A549 (cell line): ENCODE measurements around the gene XPNPEP1. TPM values are rescaled to one million over a fixed set of nuclear protein-coding genes. Genes with fewer than 3 reads are reported as not detected.

Source experiments
- ATAC-seq, 2 experiments: fragments of 200-7000 bp in 1 of 2; fragments of >200 bp in 1 of 2; cut with Nextera tagmentation in 1 of 2; cut with Tn5 transposase in 1 of 2; 3 replicates each; pipeline versions ENCODE4 v1.8.0 to v1.9.1; 2018 to 2020; ENCODE audit warnings: mild to moderate bottlenecking in 1 of 2, moderate library complexity in 1 of 2
- CTCF ChIA-PET: fragments of 300-600 bp; sonication (Branson Sonifier 250); formaldehyde crosslinking; extraction: SDS; loops from one replicate; lab custom pipeline; 2021; ENCODE audit warnings: antibody characterized with exemption, inconsistent platforms; lab: Yijun Ruan, JAX
- POLR2A ChIA-PET: fragments of 350-600 bp; formaldehyde crosslinking; extraction: SDS; loops from one replicate; lab custom pipeline; 2021; ENCODE audit warnings: antibody characterized with exemption, inconsistent platforms; lab: Yijun Ruan, JAX
- DNase-seq, 2 experiments: peaks; one replicate each; pipeline versions ENCODE4 v3.0.0 to v3.0.0-alpha.2; 2011 to 2016; ENCODE audit warnings: low read depth in 1 of 2, low spot score in 1 of 2
- FAIRE-seq: peaks from 2 replicates; lab custom pipeline; 2011; peaks lifted over from hg19 to GRCh38; lab: Jason Lieb, UNC
- H3K27ac ChIP-seq, 2 experiments: fragments of >200 bp; sonication (Bioruptor Twin); formaldehyde crosslinking; 3 replicates each; pipeline ENCODE4 v1.5.1; 2016 to 2017
- H3K4me1 ChIP-seq: fragments of >200 bp; sonication (Bioruptor Twin); formaldehyde crosslinking; 3 replicates; pipeline ENCODE4 v1.6.1; 2016
- H3K4me2 ChIP-seq: fragments of >200 bp; sonication (Bioruptor Twin); formaldehyde crosslinking; 3 replicates; pipeline ENCODE4 v1.6.1; 2016
- H3K4me3 ChIP-seq: fragments of >200 bp; sonication (Bioruptor Twin); formaldehyde crosslinking; 3 replicates; pipeline ENCODE4 v1.5.1; 2016
- H3K9me3 ChIP-seq: fragments of >200 bp; sonication (Bioruptor Twin); formaldehyde crosslinking; 3 replicates; pipeline ENCODE4 v1.6.1; 2016
- BHLHE40 ChIP-seq: IDR thresholded peaks from 2 replicates; pipeline ENCODE4 v1.6.1; 2012; ENCODE audit warnings: low read depth, low read length, inconsistent platforms
- CBX2 ChIP-seq: fragments of 200-600 bp; sonication (generic); IDR thresholded peaks from 2 replicates; pipeline ENCODE4 v1.6.1; 2016; ENCODE audit warnings: low read depth, mild to moderate bottlenecking, borderline replicate concordance
- CHD2 ChIP-seq: fragments of 150-350 bp; IDR thresholded peaks from 2 replicates; pipeline ENCODE4 v1.6.1; 2014; ENCODE audit warnings: low read length; ENCODE audit not compliant: partially characterized antibody
- CHD4 ChIP-seq: fragments of 200-600 bp; sonication (generic); IDR thresholded peaks from 2 replicates; pipeline ENCODE4 v1.6.1; 2016; ENCODE audit warnings: antibody characterized with exemption, mild to moderate bottlenecking, borderline replicate concordance
- FOSL2 ChIP-seq, 2 experiments: fragments of 450-650 bp in 1 of 2; fragments of >200 bp in 1 of 2; sonication (Bioruptor Twin) in 1 of 2; formaldehyde crosslinking; IDR thresholded peaks; 2 replicates each; pipeline versions ENCODE4 v1.5.0 to v1.6.1; 2016 to 2020; ENCODE audit warnings: mild to moderate bottlenecking in 1 of 2, moderate library complexity in 1 of 2
- HOXA7 ChIP-seq: fragments of 250-450 bp; sonication (Bioruptor Pico); IDR thresholded peaks from 2 replicates; pipeline ENCODE4 v1.5.0; 2020; ENCODE audit warnings: mild to moderate bottlenecking, moderate library complexity
- HOXB13 ChIP-seq: fragments of 250-450 bp; sonication (Bioruptor Pico); IDR thresholded peaks from 2 replicates; pipeline ENCODE4 v1.5.0; 2020; ENCODE audit warnings: low read depth, mild to moderate bottlenecking, moderate library complexity
- MAZ ChIP-seq: fragments of 150-350 bp; IDR thresholded peaks from 2 replicates; pipeline ENCODE4 v1.6.1; 2014; ENCODE audit warnings: antibody characterized with exemption, low read depth, low read length, borderline replicate concordance
- POLR2AphosphoS2 ChIP-seq: conservative IDR thresholded peaks from 2 replicates; pipeline ENCODE4 v1.6.1; 2012; ENCODE audit warnings: low read length, improper control_type of control experiment, inconsistent platforms
- RAD21 ChIP-seq, 2 experiments: fragments of >200 bp in 1 of 2; sonication (Bioruptor Twin) in 1 of 2; formaldehyde crosslinking in 1 of 2; IDR thresholded peaks in 1 of 2; conservative IDR thresholded peaks in 1 of 2; 2 replicates in 1 of 2; 3 replicates in 1 of 2; pipeline ENCODE4 v1.6.1; 2012 to 2018; ENCODE audit warnings: inconsistent platforms in 1 of 2
- RNF2 ChIP-seq: fragments of 200-600 bp; sonication (generic); IDR thresholded peaks from 2 replicates; pipeline ENCODE4 v1.6.1; 2016; ENCODE audit warnings: low read depth, mild to moderate bottlenecking, antibody characterized with exemption, moderate library complexity, borderline replicate concordance
- SMC3 ChIP-seq: fragments of >200 bp; sonication (Bioruptor Twin); formaldehyde crosslinking; IDR thresholded peaks from 3 replicates; pipeline ENCODE4 v1.6.1; 2018; ENCODE audit warnings: inconsistent platforms
- TFCP2L1 ChIP-seq: fragments of 250-450 bp; sonication (Bioruptor Pico); IDR thresholded peaks from 2 replicates; pipeline ENCODE4 v1.5.0; 2021; ENCODE audit warnings: mild to moderate bottlenecking
- TP53 ChIP-seq: fragments of 250-450 bp; sonication (Bioruptor Pico); IDR thresholded peaks from 2 replicates; pipeline ENCODE4 v1.5.0; 2021; ENCODE audit warnings: mild to moderate bottlenecking, moderate library complexity
- ZC3H11A ChIP-seq: fragments of 450-650 bp; IDR thresholded peaks from 2 replicates; pipeline ENCODE4 v1.6.1; 2014; ENCODE audit warnings: antibody characterized with exemption, mild to moderate bottlenecking
- ZSCAN20 ChIP-seq: fragments of 250-450 bp; sonication (Bioruptor Pico); IDR thresholded peaks from 2 replicates; pipeline ENCODE4 v1.8.0; 2022; ENCODE audit warnings: mild to moderate bottlenecking, moderate library complexity
- WGBS: methylation state at CpG from one replicate; pipeline ENCODE4 v1.1.6; 2017; ENCODE audit errors: missing lambda C conversion rate; 5-methylcytosine and 5-hydroxymethylcytosine counted together
- polyA plus RNA-seq, 4 experiments: library from polyadenylated mRNA; depleted of rRNA in 3 of 4; stranded (reverse); fragments of >200 nt; fragmentation: RNase III in 1 of 4; extraction: RNeasy Plus Mini Kit Qiagen cat#74134 plus additional on column Dnase treatment in 1 of 4; gene quantifications; 2 replicates in 3 of 4; 3 replicates in 1 of 4; pipeline ENCODE4 v1.2.3, GENCODE V29; 2011 to 2017
- TF ChIP-seq, protein P1 (sequence below): fragments of >200 bp; sonication (Bioruptor Twin); formaldehyde crosslinking; IDR thresholded peaks from 2 replicates; pipeline ENCODE4 v1.6.1; 2016
- TF ChIP-seq, protein P2 (sequence below): fragments of 200-600 bp; sonication (generic); IDR thresholded peaks from 2 replicates; pipeline ENCODE4 v1.6.1; 2016; ENCODE audit warnings: antibody characterized with exemption, mild to moderate bottlenecking, moderate library complexity
- TF ChIP-seq, protein P3 (sequence below): fragments of 250-450 bp; sonication (Bioruptor Pico); IDR thresholded peaks from 2 replicates; pipeline ENCODE4 v1.5.0; 2021; ENCODE audit warnings: mild to moderate bottlenecking, moderate library complexity, borderline replicate concordance

Gene XPNPEP1
- polyA plus RNA-seq, 2 of the 4 experiments (the other 2 are of a cell fraction): 32.5 to 53.9 TPM

DNA sequence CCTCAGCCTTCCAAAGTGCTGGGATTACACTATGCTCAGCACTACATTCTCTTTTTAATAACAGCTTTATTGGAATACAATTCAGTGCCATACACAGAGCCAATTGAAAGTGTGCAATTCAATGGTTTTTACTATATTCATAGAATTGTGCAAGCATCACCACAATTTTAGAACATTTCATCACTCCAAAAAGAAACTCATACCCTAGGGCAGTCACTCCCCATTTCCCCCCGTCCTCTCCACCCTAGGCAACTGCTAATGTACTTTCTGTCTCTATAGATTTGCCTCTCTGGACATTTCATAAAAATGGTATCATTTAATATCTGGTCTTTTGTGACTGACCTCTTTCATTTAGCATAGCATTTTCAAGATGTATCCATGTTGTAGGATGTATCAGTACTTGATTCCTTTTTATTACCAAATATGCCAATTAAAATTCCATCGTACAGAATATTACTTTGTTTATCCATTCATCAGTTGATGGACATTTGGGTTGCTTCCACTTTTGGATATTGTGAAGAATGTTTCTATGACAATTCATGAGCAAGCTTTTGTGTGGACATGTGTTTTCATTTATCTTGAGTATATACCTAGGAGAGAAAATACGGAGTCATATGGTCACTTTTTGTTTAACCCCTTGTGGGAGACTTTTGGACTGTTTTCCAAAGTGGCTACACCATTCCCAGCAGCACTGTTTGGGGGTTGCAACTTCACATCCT, 6.3 kb upstream of the XPNPEP1 start:
- no peak for DNase-seq
- H3K4me3 ChIP-seq: no peak overlapping the region
- 31% methylated on average over 3 of the region's 3 CpGs for WGBS
- TF ChIP-seq, protein P1, sequence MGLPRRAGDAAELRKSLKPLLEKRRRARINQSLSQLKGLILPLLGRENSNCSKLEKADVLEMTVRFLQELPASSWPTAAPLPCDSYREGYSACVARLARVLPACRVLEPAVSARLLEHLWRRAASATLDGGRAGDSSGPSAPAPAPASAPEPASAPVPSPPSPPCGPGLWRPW: no peak
- TF ChIP-seq HOXB13: no peak
- TF ChIP-seq BHLHE40: no peak
- TF ChIP-seq, protein P2, sequence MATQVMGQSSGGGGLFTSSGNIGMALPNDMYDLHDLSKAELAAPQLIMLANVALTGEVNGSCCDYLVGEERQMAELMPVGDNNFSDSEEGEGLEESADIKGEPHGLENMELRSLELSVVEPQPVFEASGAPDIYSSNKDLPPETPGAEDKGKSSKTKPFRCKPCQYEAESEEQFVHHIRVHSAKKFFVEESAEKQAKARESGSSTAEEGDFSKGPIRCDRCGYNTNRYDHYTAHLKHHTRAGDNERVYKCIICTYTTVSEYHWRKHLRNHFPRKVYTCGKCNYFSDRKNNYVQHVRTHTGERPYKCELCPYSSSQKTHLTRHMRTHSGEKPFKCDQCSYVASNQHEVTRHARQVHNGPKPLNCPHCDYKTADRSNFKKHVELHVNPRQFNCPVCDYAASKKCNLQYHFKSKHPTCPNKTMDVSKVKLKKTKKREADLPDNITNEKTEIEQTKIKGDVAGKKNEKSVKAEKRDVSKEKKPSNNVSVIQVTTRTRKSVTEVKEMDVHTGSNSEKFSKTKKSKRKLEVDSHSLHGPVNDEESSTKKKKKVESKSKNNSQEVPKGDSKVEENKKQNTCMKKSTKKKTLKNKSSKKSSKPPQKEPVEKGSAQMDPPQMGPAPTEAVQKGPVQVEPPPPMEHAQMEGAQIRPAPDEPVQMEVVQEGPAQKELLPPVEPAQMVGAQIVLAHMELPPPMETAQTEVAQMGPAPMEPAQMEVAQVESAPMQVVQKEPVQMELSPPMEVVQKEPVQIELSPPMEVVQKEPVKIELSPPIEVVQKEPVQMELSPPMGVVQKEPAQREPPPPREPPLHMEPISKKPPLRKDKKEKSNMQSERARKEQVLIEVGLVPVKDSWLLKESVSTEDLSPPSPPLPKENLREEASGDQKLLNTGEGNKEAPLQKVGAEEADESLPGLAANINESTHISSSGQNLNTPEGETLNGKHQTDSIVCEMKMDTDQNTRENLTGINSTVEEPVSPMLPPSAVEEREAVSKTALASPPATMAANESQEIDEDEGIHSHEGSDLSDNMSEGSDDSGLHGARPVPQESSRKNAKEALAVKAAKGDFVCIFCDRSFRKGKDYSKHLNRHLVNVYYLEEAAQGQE: no peak
- no peak for TF ChIP-seq ZSCAN20 (CRISPR knock-in tag)
- no peak for TF ChIP-seq RNF2
- no peak for TF ChIP-seq TFCP2L1 (CRISPR knock-in tag)
- TF ChIP-seq, all 56 proteins: peak for 0
- Histone ChIP-seq H3K27ac (no peak overlapping the region), H3K4me1 (no peaks in the 10 kb centered on the region), H3K4me2 (no peak overlapping the region), H3K9me3 (no peaks in the 10 kb centered on the region)
- ATAC-seq: no peak
- ChIA-PET POLR2A (no interaction called here), CTCF (no interaction called here)
- FAIRE-seq: no peak

GRCh38 chr10:109928475-109928891, 5.2 kb upstream of the XPNPEP1 start:
- no peak overlapping the region for H3K4me2 ChIP-seq
- no peak overlapping the region for H3K27ac ChIP-seq
- peaks cover 5% of the 10 kb centered on the region; the same call in 1 of the 3 replicates for H3K4me1 ChIP-seq
- DNase-seq: no peak
- ATAC-seq: no peak
- ChIA-PET POLR2A (no interaction called here), CTCF (interaction anchor here (1.3 kb wide), 1 partner anchor 29 kb away, joined by 3 read pairs; no protein-coding TSS in a partner anchor)
- no peak for FAIRE-seq
- 96% methylated on average over 1 of the region's 1 CpG for WGBS
- no peaks in the 10 kb centered on the region for H3K9me3 ChIP-seq
- TF ChIP-seq ZC3H11A (no peak), FOSL2 (IDR thresholded peaks at IDR 0.05) (no peak), FOSL2 (CRISPR knock-in tag; IDR thresholded peaks at IDR 0.05) (no peak), RNF2 (no peak), SMC3 (no peak), CBX2 (no peak), HOXA7 (CRISPR knock-in tag) (no peak), TP53 (no peak), MAZ (no peak), BHLHE40 (no peak), CHD4 (no peak), POLR2AphosphoS2 (no peak), CHD2 (no peak), RAD21 (conservative IDR thresholded peaks at IDR 0.05 in 1 of 2, IDR thresholded peaks at IDR 0.05 in 1 of 2) (no peak)
- TF ChIP-seq, protein P3, sequence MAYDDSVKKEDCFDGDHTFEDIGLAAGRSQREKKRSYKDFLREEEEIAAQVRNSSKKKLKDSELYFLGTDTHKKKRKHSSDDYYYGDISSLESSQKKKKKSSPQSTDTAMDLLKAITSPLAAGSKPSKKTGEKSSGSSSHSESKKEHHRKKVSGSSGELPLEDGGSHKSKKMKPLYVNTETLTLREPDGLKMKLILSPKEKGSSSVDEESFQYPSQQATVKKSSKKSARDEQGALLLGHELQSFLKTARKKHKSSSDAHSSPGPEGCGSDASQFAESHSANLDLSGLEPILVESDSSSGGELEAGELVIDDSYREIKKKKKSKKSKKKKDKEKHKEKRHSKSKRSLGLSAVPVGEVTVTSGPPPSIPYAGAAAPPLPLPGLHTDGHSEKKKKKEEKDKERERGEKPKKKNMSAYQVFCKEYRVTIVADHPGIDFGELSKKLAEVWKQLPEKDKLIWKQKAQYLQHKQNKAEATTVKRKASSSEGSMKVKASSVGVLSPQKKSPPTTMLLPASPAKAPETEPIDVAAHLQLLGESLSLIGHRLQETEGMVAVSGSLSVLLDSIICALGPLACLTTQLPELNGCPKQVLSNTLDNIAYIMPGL: no peak
- no peak overlapping the region for H3K4me3 ChIP-seq
